Testis (tissue), 2 donors: ENCODE data around the gene NR4A1.

Source experiments
- POLR2A ChIP-seq: fragments of 450-650 bp; IDR thresholded peaks from one replicate; pipeline ENCODE4 v1.6.1; 2017; ENCODE audit warnings: antibody characterized with exemption, mild to moderate bottlenecking, moderate library complexity
- TF ChIP-seq, protein P1 (sequence below), 3 experiments: fragments of 450-650 bp in 2 of 3; fragments of 200-600 bp in 1 of 3; sonication (generic) in 1 of 3; IDR thresholded peaks; one replicate each; pipeline ENCODE4 v1.5.1; 2016 to 2019; ENCODE audit warnings: antibody characterized with exemption in 3 of 3, mild to moderate bottlenecking in 2 of 3, moderate library complexity in 1 of 3

DNA sequence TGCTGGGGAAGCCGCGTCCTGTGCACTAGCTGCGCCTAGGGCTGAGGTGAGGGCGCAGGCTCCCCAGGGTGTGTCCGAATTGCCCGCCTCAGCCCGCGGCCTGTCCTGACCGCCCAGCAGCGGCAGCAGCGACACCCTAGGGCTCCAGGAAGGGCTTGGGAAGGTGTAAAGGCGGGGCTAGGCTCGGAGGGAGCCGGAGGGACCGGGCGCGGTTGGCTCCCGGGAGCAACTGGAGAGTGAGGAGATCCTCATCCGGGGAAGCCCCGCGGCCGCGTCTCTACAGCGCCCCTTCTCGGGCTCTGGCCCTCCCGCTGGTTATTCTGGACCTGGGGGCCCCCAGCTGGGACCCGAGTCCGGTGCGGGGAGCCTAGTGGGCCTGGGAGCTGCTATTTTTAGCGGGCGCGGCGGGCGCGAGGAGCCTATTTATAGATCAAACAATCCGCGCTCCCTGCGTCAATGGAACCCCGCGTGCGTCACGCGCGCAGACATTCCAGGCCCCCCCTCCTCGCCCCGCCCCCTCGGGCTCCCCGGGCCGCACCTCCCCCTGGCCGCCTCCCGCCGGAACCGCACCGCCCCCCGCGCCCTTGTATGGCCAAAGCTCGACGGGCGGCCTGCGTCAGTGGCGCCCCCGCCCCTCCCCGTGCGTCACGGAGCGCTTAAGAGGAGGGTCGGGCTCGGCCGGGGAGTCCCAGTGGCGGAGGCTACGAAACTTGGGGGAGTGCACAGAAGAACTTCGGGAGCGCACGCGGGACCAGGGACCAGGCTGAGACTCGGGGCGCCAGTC lies at the start of gene NR4A1:
- TF ChIP-seq, protein P1, sequence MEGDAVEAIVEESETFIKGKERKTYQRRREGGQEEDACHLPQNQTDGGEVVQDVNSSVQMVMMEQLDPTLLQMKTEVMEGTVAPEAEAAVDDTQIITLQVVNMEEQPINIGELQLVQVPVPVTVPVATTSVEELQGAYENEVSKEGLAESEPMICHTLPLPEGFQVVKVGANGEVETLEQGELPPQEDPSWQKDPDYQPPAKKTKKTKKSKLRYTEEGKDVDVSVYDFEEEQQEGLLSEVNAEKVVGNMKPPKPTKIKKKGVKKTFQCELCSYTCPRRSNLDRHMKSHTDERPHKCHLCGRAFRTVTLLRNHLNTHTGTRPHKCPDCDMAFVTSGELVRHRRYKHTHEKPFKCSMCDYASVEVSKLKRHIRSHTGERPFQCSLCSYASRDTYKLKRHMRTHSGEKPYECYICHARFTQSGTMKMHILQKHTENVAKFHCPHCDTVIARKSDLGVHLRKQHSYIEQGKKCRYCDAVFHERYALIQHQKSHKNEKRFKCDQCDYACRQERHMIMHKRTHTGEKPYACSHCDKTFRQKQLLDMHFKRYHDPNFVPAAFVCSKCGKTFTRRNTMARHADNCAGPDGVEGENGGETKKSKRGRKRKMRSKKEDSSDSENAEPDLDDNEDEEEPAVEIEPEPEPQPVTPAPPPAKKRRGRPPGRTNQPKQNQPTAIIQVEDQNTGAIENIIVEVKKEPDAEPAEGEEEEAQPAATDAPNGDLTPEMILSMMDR (IDR thresholded peaks at IDR 0.05) = no peak
- TF ChIP-seq POLR2A = peak; percentile 96
